ENCODE data around the gene FBXW5.

The FBXW5 gene

DNA sequence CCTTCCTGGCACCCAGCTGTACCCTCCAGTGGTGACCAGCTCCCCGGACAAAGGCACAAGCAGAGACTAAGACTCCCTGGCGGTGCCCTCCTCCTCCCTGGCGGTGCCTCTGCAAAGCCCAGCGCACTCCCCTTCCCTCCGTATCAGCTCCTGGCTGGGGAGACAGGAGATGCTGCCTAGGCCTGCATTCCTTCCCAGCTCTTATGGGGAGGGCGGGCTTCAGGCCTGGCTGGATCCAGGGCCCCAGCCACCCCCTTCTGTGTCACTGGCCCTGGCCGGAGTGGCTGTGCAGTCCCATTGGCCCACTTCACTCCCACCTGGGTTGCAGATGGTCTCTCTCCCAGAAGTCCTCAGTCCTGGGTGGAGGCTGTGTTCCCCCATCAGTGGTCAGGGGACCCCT is 13.9 kb upstream of the FBXW5 start:
- ATAC-seq (ENCODE audit: low read depth): no peak
- H3K9me3 ChIP-seq (ENCODE audit: severe bottlenecking): no peaks in the 10 kb centered on the region
- no peak for TF ChIP-seq CTCF (IDR thresholded peaks at IDR 0.05; ENCODE audit: poor library complexity, severe bottlenecking)
- H3K36me3 ChIP-seq (ENCODE audit: low read depth): no peaks in the 10 kb centered on the region
- H3K27ac ChIP-seq (ENCODE audit: poor library complexity, severe bottlenecking): no peak overlapping the region
- H3K4me1 ChIP-seq (ENCODE audit: insufficient read depth, poor library complexity, severe bottlenecking): no peaks in the 10 kb centered on the region
- H3K27me3 ChIP-seq (ENCODE audit: insufficient read depth, poor library complexity, severe bottlenecking): no peaks in the 10 kb centered on the region
- no peak for DNase-seq (ENCODE audit: low spot score)
- no peak overlapping the region for H3K4me3 ChIP-seq (ENCODE audit: severe bottlenecking)

- no peak overlapping the region for H3K4me3 ChIP-seq (ENCODE audit: severe bottlenecking)
- no peaks in the 10 kb centered on the region for H3K4me1 ChIP-seq (ENCODE audit: insufficient read depth, poor library complexity, severe bottlenecking)
- H3K27ac ChIP-seq (ENCODE audit: poor library complexity, severe bottlenecking): no peak overlapping the region
- no peaks in the 10 kb centered on the region for H3K9me3 ChIP-seq (ENCODE audit: severe bottlenecking)
- no peaks in the 10 kb centered on the region for H3K27me3 ChIP-seq (ENCODE audit: insufficient read depth, poor library complexity, severe bottlenecking)
- no peak for TF ChIP-seq CTCF (IDR thresholded peaks at IDR 0.05; ENCODE audit: poor library complexity, severe bottlenecking)
- H3K36me3 ChIP-seq (ENCODE audit: low read depth): no peaks in the 10 kb centered on the region
- no peak for ATAC-seq (ENCODE audit: low read depth)
- no peak for DNase-seq (ENCODE audit: low spot score)
Observed at GRCh38 chr9:136957901-136958300, 13.4 kb upstream of the FBXW5 start.

DNA sequence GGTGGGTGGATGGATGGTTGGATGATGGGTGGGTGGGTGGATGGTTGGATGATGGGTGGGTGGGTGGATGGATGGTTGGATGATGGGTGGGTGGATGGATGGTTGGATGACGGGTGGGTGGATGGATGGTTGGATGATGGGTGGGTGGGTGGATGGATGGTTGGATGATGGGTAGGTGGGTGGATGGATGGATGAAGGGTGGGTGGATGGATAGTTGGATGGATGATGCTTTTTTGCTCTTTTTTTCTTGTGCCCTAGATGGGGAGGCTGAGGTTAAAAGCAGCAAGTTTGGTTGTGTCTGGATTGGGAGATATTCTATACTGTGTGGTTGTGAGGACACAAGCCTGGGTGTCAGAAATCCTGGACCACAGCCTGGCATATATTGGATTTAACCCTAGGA is 12.9 kb upstream of the FBXW5 start:
- no peaks in the 10 kb centered on the region for H3K27me3 ChIP-seq (ENCODE audit: insufficient read depth, poor library complexity, severe bottlenecking)
- ATAC-seq (ENCODE audit: low read depth): no peak
- no peak for TF ChIP-seq CTCF (IDR thresholded peaks at IDR 0.05; ENCODE audit: poor library complexity, severe bottlenecking)

DNA sequence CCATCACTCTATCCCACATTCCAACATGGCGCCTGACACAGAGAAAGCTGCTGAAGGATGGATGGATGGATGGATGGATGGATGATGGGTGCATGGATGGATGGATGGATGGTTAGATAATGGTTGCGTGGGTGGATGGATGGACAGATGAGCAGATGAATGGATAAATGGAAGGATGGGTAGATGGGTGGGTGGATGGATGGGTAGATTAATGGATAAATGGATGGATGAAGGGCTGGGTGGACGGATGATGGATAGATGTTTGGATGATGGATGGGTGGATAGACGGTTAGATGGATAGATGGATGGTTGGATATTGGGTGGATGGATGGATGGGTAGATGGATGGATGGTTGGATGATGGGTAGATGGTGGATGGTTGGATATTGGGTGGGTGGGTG is 12.1 kb upstream of the FBXW5 start:
- TF ChIP-seq CTCF (IDR thresholded peaks at IDR 0.05; ENCODE audit: poor library complexity, severe bottlenecking): no peak
- H3K9me3 ChIP-seq (ENCODE audit: severe bottlenecking): no peaks in the 10 kb centered on the region
- DNase-seq (ENCODE audit: low spot score): no peak
- H3K4me3 ChIP-seq (ENCODE audit: severe bottlenecking): no peak overlapping the region
- H3K4me1 ChIP-seq (ENCODE audit: insufficient read depth, poor library complexity, severe bottlenecking): no peaks in the 10 kb centered on the region
- no peaks in the 10 kb centered on the region for H3K27me3 ChIP-seq (ENCODE audit: insufficient read depth, poor library complexity, severe bottlenecking)
- no peak overlapping the region for H3K27ac ChIP-seq (ENCODE audit: poor library complexity, severe bottlenecking)
- H3K36me3 ChIP-seq (ENCODE audit: low read depth): no peaks in the 10 kb centered on the region
- ATAC-seq (ENCODE audit: low read depth): no peak

More for the DNA sequence above, 12.9 kb upstream of the FBXW5 start:
- Histone ChIP-seq H3K4me3 (ENCODE audit: severe bottlenecking) (no peak overlapping the region), H3K4me1 (ENCODE audit: insufficient read depth, poor library complexity, severe bottlenecking) (no peaks in the 10 kb centered on the region), H3K36me3 (ENCODE audit: low read depth) (no peaks in the 10 kb centered on the region), H3K9me3 (ENCODE audit: severe bottlenecking) (no peaks in the 10 kb centered on the region), H3K27ac (ENCODE audit: poor library complexity, severe bottlenecking) (no peak overlapping the region)
- no peak for DNase-seq (ENCODE audit: low spot score)

DNA sequence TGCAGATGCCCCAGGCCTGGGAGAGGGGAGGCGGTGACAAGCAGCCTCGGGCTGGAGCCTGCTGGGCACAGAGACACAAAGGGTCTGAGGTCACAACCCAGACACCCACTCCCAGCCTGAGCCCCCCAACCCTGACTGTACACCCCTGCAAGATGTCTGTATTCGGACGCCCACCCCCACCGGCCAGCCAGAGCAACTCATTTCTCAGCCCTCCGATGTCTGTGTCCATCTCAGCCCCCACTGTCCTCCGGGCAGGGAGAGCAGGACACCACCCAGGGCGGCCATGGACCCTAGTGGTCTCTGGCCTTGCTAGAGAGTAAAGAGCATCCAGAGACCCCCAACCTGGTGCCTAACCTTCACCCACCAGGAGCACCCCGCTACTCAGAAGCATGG is 11.4 kb upstream of the FBXW5 start:
- ATAC-seq (ENCODE audit: low read depth) (no peak), DNase-seq (ENCODE audit: low spot score) (no peak)
- Histone ChIP-seq H3K36me3 (ENCODE audit: low read depth) (no peaks in the 10 kb centered on the region), H3K4me3 (ENCODE audit: severe bottlenecking) (no peak overlapping the region), H3K27ac (ENCODE audit: poor library complexity, severe bottlenecking) (no peak overlapping the region), H3K4me1 (ENCODE audit: insufficient read depth, poor library complexity, severe bottlenecking) (no peaks in the 10 kb centered on the region), H3K9me3 (ENCODE audit: severe bottlenecking) (no peaks in the 10 kb centered on the region), H3K27me3 (ENCODE audit: insufficient read depth, poor library complexity, severe bottlenecking) (no peaks in the 10 kb centered on the region)
- no peak for TF ChIP-seq CTCF (IDR thresholded peaks at IDR 0.05; ENCODE audit: poor library complexity, severe bottlenecking)

All from RWPE2 (cell line).